Epithelial cell of esophagus (primary cell): Measurements from ENCODE around the gene TKT.

ENCODE experiments used
- DNase-seq: peaks from one replicate; pipeline ENCODE4 v3.0.0; 2010; ENCODE audit warnings: low read depth
- H3K4me3 ChIP-seq: 2 replicates; pipeline ENCODE4 v1.5.1; 2011; ENCODE audit warnings: mild to moderate bottlenecking, low read length, control low read depth
- CTCF ChIP-seq: IDR thresholded peaks from 2 replicates; pipeline ENCODE4 v1.5.1; 2011; ENCODE audit warnings: low read depth, mild to moderate bottlenecking, low read length, control low read depth, inconsistent platforms; ENCODE audit not compliant: insufficient read depth; ENCODE audit errors: missing control alignments

The TKT gene

GRCh38 chr3:53178246-53178645, 77.6 kb downstream of the TKT start:
- TF ChIP-seq CTCF: no peak
- DNase-seq: no peak
- H3K4me3 ChIP-seq: no peak overlapping the region

- TF ChIP-seq CTCF: no peak
- DNase-seq: no peak
- no peak overlapping the region for H3K4me3 ChIP-seq
Observed at GRCh38 chr3:53175613-53176540, 79.9 kb downstream of the TKT start.
